Esophagus squamous epithelium (tissue), 4 donors: ENCODE measurements around the gene RABGGTA.

Experiments
- POLR2A ChIP-seq, 4 donors: fragments of 450-650 bp; IDR thresholded peaks; one replicate each; pipeline ENCODE4 v1.6.1; 2017; ENCODE audit warnings: antibody characterized with exemption in 4 of 4, mild to moderate bottlenecking in 4 of 4, moderate library complexity in 3 of 4
- TF ChIP-seq, protein P1 (sequence below), 6 experiments: fragments of 450-650 bp in 4 of 6; fragments of 200-600 bp in 2 of 6; sonication (generic) in 2 of 6; IDR thresholded peaks; one replicate each; pipeline ENCODE4 v1.5.1; 2016 to 2019; ENCODE audit warnings: antibody characterized with exemption in 6 of 6, mild to moderate bottlenecking in 4 of 6, moderate library complexity in 4 of 6

DNA sequence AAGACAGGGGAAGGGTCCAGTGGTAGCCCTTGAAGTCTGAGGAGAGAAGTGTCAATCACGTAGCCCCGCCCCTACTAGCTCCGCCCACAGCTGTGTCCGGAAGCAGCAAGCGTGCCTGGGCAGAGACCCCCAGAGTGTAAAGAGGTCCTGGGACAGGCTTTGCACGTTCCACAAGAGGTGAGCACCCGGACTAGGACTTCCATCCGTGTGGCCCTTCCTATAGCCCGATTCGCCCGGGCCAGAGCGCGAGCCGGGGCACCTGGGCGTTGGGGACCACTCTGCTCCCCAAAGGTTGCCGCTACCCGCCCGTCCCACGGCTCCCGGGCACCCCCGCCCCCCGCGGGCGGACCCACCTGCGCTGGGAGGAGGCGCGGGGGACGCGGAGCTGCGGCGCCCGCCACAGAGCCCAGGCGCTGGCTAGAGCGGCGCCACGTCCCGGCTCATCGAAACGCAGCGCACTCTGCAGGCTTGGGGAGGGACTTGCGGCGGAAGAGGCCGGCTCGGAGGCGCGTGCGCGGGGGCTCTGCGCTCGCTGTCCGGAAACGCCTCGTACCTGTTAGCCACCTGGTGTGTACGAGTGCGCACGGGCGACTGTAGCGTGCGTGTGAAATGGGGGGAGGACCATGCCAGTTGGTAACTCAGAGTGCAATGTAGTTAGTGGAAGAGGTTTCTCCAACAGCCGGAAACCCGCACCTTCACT is at the start of gene RABGGTA:
- TF ChIP-seq, protein P1, sequence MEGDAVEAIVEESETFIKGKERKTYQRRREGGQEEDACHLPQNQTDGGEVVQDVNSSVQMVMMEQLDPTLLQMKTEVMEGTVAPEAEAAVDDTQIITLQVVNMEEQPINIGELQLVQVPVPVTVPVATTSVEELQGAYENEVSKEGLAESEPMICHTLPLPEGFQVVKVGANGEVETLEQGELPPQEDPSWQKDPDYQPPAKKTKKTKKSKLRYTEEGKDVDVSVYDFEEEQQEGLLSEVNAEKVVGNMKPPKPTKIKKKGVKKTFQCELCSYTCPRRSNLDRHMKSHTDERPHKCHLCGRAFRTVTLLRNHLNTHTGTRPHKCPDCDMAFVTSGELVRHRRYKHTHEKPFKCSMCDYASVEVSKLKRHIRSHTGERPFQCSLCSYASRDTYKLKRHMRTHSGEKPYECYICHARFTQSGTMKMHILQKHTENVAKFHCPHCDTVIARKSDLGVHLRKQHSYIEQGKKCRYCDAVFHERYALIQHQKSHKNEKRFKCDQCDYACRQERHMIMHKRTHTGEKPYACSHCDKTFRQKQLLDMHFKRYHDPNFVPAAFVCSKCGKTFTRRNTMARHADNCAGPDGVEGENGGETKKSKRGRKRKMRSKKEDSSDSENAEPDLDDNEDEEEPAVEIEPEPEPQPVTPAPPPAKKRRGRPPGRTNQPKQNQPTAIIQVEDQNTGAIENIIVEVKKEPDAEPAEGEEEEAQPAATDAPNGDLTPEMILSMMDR (IDR thresholded peaks at IDR 0.05), result peak; percentile 59 to 84 (median 78)
- peak in 3 of 4 donors; percentile 63 to 87 (median 77) for TF ChIP-seq POLR2A (IDR thresholded peaks at IDR 0.05)
